GM19324 (cell line): ENCODE data around the gene MNX1.

Experiments used
- ATAC-seq: cut with Tn5 transposase; IDR thresholded peaks from one replicate; pipeline ENCODE4 v1.9.1; 2021; ENCODE audit warnings: mild to moderate bottlenecking, moderate library complexity; ENCODE audit not compliant: unreplicated experiment, low FRiP score

The MNX1 gene

GRCh38 chr7:157010588-157011332 is at the start of gene MNX1:
Gene MNX1, minus strand, starts transcription at chr7:157010663. Its CDS starts 313 bp downstream, at chr7:157010350.
- ATAC-seq, result peak; percentile 85

DNA sequence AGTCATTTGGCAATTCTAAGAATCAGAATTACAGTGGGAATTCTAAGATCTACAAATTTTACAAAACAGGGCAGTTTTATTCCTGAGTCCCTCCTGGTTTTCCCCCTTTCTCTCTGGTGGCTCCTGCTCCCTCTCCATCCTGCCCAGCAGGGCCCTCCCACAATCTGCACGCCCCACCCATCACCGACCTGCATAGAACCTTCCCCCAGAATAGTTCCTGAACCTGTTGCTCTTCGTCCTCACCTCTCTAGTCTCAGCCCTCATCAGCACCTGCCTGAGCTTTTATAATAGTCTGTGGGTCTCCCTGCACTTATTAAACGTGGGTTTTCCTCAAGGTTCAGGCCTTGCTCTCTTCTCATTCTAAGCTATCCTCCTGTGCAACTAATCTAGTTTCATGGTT is 49.1 kb upstream of the MNX1 start:
- ATAC-seq, result no peak

DNA sequence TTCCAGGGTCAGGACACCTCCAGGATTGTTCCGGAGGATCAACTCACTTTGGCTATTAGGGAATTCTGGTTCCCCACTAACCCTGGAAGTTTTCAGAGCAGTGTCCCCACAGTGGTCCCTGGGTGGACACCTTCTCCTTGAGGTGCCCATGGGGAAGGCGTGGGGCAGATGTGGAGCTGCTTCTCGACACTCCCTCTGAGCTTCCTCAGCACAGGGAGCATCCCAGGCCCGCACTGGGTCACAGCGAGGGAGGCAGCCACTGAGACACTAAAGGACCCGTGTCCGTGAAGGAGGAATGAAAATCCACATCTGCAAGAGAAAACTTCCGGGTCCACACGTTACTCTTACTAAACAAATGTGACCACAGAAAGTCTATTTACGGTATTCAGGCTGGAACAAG is 48.2 kb upstream of the MNX1 start:
- ATAC-seq, result no peak

DNA sequence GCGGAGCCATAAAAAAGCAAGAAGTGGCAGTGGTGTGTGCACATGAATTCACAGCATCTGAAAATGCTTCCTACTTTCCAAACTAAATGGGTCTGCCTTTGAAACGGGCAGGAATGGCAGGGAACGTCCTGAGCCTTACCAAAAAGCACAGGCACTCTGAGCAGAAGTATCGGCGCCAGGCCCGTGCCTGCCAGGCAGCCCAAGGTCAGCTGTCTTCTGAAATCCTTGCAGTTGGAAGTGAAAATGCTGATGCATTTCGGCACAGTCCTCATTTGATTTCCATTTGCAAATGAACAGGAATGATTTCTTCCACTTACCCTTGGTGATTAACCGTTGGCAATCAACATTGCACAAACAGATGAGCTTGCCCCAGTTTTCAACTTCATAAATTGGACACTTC is 47.6 kb upstream of the MNX1 start:
- ATAC-seq, result no peak

DNA sequence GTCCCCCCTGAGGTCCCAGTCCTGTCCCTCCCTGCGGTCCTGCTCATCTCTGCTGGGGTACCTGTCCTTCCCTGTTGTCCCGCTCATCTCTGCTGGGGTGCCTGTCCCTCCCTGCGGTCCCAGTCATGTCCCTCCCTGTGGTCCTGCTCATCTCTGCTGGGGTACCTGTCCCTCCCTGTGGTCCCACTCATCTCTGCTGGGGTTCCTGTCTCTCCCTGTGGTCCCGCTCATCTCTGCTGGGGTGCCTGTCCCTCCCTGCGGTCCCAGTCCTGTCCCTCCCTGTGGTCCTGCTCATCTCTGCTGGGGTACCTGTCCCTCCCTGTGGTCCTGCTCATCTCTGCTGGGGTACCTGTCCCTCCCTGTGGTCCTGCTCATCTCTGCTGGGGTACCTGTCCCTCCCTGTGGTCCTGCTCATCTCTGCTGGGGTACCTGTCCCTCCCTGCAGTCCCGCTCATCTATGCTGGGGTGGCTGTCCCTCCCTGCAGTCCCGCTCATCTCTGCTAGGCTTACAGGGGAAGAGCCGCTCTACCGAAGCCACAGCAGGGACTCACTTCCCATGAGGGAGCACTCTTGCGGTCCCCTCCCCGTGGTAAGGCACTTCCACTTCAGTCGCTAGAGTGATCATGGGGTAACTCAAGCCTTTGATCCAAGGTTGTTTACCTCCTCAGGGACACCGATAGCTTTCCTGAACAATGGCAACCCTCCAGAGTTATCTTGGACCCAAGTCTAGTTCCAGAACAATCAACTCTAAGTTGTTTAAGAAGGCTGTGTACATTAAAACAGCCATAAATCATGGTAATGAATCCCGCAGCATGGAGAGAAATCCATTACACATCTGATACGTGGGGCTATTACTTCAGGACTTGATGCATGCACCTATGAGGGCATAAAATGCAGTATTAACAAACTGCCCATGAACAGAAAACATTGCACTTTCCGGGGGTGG is 46.8 kb upstream of the MNX1 start:
- ATAC-seq, result no peak

DNA sequence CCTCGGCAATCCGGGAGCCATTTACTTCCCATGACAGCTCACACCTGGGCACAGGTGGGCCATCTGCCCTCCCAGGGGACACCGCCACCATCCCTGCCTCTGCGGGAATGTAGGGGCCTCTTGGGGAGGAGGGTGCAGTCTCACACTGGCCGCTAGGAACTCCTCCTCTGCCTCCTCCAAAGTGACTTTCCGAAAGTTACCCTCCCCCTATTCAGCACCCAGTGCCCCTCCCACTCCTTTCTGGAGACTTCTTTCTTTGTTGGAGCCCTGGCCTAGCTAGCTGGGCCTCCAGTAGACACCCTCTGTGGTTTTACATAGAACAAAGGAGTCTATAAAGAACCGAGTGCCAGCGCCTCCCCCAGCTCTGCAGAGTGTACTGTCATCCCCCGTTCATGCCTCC is 45.8 kb upstream of the MNX1 start:
- ATAC-seq, result no peak

- no peak for ATAC-seq
These were observed 44.5 kb upstream of the MNX1 start for GRCh38 chr7:157054927-157055326.

DNA sequence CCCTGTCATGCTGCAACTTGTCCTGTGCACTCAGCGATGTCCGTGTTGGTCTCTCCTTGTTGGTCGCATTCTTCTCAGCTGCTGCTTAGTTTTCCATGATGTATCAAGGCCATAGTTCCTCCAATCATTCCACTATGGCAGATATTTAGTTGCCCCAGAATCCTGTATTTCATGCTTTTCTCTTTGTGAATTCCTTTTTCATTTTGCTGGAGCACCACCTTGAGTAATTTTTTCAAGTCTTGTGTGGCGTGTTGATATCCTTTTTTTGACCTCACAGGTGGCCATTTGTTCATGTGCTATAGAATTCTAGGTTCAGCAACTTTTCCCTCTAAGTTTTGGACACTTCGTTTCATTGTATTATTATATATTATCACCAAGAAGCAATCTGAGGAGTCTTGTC is 42.7 kb upstream of the MNX1 start:
- ATAC-seq, result no peak

GRCh38 chr7:157047148-157047547 is 36.7 kb upstream of the MNX1 start:
- no peak for ATAC-seq

GRCh38 chr7:157046681-157047080 is 36.2 kb upstream of the MNX1 start:
- no peak for ATAC-seq

GRCh38 chr7:157044943-157045660 is 34.6 kb upstream of the MNX1 start:
- ATAC-seq, result no peak

GRCh38 chr7:157044147-157044687 is 33.8 kb upstream of the MNX1 start:
- ATAC-seq, result no peak

DNA sequence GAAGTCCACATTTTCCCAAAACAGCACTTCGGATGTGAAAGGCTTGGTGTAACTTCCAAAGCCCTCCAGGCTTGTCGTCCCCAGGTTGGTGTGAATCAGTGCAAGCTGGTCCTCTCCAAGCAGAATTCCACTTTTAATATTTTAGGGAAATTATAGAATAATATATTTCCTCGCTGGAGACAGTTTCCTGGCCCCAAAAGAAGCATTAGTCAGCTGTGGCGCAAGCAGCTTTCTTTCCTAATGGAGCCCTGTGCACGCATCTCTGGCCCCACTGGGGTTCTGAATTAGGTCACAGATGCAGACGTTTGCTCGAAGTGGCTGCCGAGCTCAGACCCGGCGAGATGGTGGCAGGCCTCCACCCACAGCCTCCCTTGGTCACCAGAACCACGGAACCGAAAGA is 33.3 kb upstream of the MNX1 start:
- no peak for ATAC-seq

DNA sequence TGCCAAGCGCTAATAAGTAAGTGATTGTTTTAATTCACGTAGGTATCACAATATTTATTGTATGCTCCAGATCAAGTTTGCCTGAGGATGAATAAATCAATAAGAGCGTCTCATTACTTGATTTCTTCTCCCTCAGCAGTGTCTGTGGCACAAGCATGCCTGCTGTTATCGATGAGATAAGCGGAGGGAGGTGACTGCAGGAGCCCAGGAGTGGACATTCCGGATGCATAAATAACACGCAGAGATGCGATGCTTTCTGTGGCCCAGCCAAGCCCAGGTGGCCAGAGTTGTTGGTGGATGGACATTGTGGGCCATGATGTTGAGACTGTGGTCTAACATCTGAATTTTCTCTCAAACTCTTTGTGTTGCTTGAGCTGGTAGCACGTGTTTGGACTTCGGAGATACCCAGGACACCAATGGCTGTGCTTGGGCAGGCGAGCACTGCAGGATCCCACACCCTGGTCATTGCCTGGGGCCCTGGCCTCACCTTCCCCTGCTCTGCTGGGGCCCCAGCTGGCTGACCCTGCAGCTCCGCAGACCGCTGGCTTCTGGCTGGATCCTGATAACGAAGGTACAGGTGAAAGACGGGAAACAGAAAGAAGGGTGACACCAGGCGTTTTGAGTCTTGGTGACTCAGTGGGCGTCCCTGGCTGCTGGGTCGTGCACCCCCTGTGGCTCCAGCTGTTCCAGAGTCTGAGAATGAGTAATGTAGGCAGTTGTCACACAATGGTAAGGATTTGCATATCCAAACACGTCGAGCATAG is 31.2 kb upstream of the MNX1 start:
- no peak for ATAC-seq

- no peak for ATAC-seq
These were observed 30.5 kb upstream of the MNX1 start for GRCh38 chr7:157041004-157041403.

DNA sequence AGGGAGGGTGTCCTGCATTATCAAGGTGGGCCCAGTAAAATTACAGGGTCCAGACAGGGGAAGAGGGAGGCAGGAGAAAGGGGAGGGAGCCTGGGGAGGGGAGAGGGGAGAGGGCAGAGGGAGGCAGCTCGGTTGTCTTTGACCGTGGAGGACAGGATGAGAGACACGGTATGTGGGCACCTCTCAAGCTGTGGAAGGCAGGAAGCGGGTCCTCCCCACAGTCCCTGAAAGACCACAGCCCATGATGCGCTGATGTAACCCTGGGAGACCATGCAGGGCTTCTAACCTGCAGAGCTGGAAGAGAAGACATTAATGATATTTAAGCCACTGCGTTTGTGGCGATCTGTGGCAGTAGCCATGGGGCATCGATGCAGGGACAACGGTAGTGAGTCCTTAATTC is 27.2 kb upstream of the MNX1 start:
- ATAC-seq, result no peak

DNA sequence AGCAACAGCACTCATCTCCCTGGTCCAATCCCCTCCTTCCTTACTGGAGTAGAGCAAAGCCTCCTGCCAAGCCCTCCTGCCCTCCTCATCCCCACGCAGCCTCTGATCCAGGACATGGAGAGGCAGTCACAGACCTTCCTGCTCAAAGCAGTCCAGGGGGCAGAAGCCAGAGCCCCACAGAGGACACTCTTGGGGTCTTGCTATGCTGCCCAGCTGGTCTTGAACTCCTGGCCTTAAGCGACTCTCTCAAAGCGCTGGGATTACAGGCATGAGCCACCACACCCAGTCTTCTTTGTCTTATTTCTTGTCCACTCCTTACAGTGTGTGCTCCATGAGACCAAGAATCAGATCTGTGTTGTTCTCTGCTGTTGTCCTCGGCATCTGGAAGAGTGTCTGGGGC is 26.6 kb upstream of the MNX1 start:
- no peak for ATAC-seq

- ATAC-seq, result no peak
These were observed 25.5 kb upstream of the MNX1 start for GRCh38 chr7:157035979-157036378.

- no peak for ATAC-seq
These were observed 24.8 kb upstream of the MNX1 start for GRCh38 chr7:157035302-157035701.
